ENCODE measurements around the gene SLC6A11. TPM values are rescaled to one million over a fixed set of nuclear protein-coding genes. Genes with fewer than 3 reads are reported as not detected.

Gene SLC6A11
- total and polyA plus RNA-seq, 12 donors: 0.05 TPM; not detected in 11

GRCh38 chr3:10960255-10960654 lies 144.2 kb downstream of the SLC6A11 start:
- peaks cover 0 to 18% (median 0%) of the 10 kb centered on the region in 7 donors for H3K27me3 ChIP-seq
- TF ChIP-seq, protein P1, sequence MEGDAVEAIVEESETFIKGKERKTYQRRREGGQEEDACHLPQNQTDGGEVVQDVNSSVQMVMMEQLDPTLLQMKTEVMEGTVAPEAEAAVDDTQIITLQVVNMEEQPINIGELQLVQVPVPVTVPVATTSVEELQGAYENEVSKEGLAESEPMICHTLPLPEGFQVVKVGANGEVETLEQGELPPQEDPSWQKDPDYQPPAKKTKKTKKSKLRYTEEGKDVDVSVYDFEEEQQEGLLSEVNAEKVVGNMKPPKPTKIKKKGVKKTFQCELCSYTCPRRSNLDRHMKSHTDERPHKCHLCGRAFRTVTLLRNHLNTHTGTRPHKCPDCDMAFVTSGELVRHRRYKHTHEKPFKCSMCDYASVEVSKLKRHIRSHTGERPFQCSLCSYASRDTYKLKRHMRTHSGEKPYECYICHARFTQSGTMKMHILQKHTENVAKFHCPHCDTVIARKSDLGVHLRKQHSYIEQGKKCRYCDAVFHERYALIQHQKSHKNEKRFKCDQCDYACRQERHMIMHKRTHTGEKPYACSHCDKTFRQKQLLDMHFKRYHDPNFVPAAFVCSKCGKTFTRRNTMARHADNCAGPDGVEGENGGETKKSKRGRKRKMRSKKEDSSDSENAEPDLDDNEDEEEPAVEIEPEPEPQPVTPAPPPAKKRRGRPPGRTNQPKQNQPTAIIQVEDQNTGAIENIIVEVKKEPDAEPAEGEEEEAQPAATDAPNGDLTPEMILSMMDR (IDR thresholded peaks at IDR 0.05): no peak
- no peaks in the 10 kb centered on the region for H3K9me3 ChIP-seq
- ATAC-seq (no peak), DNase-seq (no peak)
- intact Hi-C loops (cut with DNase I): no loop called here
- H3K36me3 ChIP-seq: no peaks in the 10 kb centered on the region
- 80 to 85% methylated on average over 6 of the region's 6 CpGs for WGBS, 2 donors
- no peak overlapping the region for H3K27ac ChIP-seq
- peaks cover 0 to 36% (median 26%) of the 10 kb centered on the region in 9 donors for H3K4me1 ChIP-seq
- H3K4me3 ChIP-seq: no peak overlapping the region

- no peak for ATAC-seq
- H3K9me3 ChIP-seq: no peaks in the 10 kb centered on the region
- no peak overlapping the region for H3K4me3 ChIP-seq
- TF ChIP-seq, protein P1 (IDR thresholded peaks at IDR 0.05): no peak
- 83 to 86% methylated on average over 2 of the region's 2 CpGs for WGBS, 2 donors
- peaks cover 0 to 29% (median 4%) of the 10 kb centered on the region in 7 donors for H3K27me3 ChIP-seq
- H3K27ac ChIP-seq: no peak overlapping the region
- intact Hi-C loops (cut with DNase I): no loop called here
- DNase-seq: no peak
- peaks cover 0 to 22% (median 18%) of the 10 kb centered on the region in 9 donors for H3K4me1 ChIP-seq
- no peaks in the 10 kb centered on the region for H3K36me3 ChIP-seq
Measured at GRCh38 chr3:10961921-10962320, 145.9 kb downstream of the SLC6A11 start.

- intact Hi-C loops (cut with DNase I): no loop called here
- DNase-seq (no peak), ATAC-seq (no peak)
- Histone ChIP-seq H3K27me3 (peaks cover 0 to 34% (median 6%) of the 10 kb centered on the region in 7 donors), H3K4me1 (peaks cover 0 to 16% (median 12%) of the 10 kb centered on the region in 9 donors), H3K36me3 (no peaks in the 10 kb centered on the region), H3K4me3 (no peak overlapping the region), H3K9me3 (no peaks in the 10 kb centered on the region), H3K27ac (no peak overlapping the region)
- 72 to 76% methylated on average over 5 of the region's 5 CpGs for WGBS, 2 donors
- TF ChIP-seq, protein P1 (IDR thresholded peaks at IDR 0.05): no peak
Measured at GRCh38 chr3:10962481-10963036, 146.5 kb downstream of the SLC6A11 start.

DNA sequence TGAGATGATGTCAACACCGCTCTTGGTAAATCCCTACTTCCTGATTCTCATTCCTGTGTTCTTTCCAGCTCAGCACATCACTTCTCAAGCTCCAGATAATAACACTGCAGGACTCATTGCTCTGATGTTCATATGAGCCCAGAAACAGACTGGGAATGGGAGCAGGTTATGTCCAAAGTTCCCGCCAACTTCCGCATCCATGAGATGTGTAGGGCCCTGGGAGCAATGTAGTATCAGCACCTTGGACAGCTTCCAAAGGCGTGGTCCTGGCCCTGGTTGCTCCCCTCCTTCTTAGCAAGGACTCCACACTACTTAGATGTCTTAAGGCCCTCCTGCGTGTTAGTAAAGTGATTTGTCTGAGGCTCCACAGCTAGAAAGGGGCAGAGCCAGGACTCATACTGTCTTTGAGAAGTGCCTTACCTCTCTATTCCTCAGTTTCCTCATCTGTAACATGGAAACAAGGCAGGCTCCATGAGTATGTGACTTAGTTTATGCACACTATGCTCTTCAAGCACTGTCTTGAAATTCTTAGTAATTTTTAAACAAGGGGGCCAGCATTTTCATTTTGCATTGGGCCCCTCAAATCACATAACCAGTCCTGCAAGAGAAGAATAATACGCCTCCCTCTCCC lies 148.6 kb downstream of the SLC6A11 start:
- 61 to 71% methylated on average over 6 of the region's 6 CpGs for WGBS, 2 donors
- intact Hi-C loops (cut with DNase I): no loop called here
- no peak for ATAC-seq

More for the DNA sequence above, 148.6 kb downstream of the SLC6A11 start:
- no peak for DNase-seq
- Histone ChIP-seq H3K36me3 (no peaks in the 10 kb centered on the region), H3K27me3 (peaks cover 0 to 44% (median 6%) of the 10 kb centered on the region in 7 donors), H3K4me1 (peaks cover 0 to 4% (median 0%) of the 10 kb centered on the region in 9 donors), H3K27ac (no peak overlapping the region), H3K9me3 (no peaks in the 10 kb centered on the region), H3K4me3 (no peak overlapping the region)
- TF ChIP-seq, protein P1 (IDR thresholded peaks at IDR 0.05): no peak
